GM12875 (cell line): Measurements from ENCODE around the gene LMO3.

Experiments used
- H3K4me3 ChIP-seq: one replicate; pipeline ENCODE4 v1.5.1; 2011; ENCODE audit warnings: low read depth, low read length, control low read depth
- CTCF ChIP-seq: IDR thresholded peaks from 2 replicates; pipeline ENCODE4 v1.5.1; 2011; ENCODE audit warnings: low read depth, mild to moderate bottlenecking, control low read depth, inconsistent platforms, low read length, moderate library complexity, borderline replicate concordance; ENCODE audit not compliant: insufficient read depth

Gene LMO3

GRCh38 chr12:16588812-16589211 is 17.1 kb downstream of the LMO3 start:
- no peak overlapping the region for H3K4me3 ChIP-seq
- TF ChIP-seq CTCF = no peak

GRCh38 chr12:16587514-16587913 is 18.4 kb downstream of the LMO3 start:
- TF ChIP-seq CTCF = no peak

GRCh38 chr12:16587110-16587453 is 18.9 kb downstream of the LMO3 start:
- no peak for TF ChIP-seq CTCF
- H3K4me3 ChIP-seq = no peak overlapping the region

More at GRCh38 chr12:16587514-16587913, 18.4 kb downstream of the LMO3 start:
- no peak overlapping the region for H3K4me3 ChIP-seq

- no peak for TF ChIP-seq CTCF
- no peak overlapping the region for H3K4me3 ChIP-seq
These were observed 19.4 kb downstream of the LMO3 start for GRCh38 chr12:16586350-16587109.

- no peak overlapping the region for H3K4me3 ChIP-seq
- no peak for TF ChIP-seq CTCF
These were observed 20.2 kb downstream of the LMO3 start for GRCh38 chr12:16585781-16586180.

GRCh38 chr12:16583969-16584745 is 21.8 kb downstream of the LMO3 start:
- no peak overlapping the region for H3K4me3 ChIP-seq
- no peak for TF ChIP-seq CTCF

GRCh38 chr12:16581416-16581815 is 24.5 kb downstream of the LMO3 start:
- no peak for TF ChIP-seq CTCF
- H3K4me3 ChIP-seq = no peak overlapping the region
